DND-41 (cell line): ENCODE measurements around the gene MRPS17.
A peak's percentile ranks its signal among the peaks of the same experiment; 100 is the strongest.

Experiments used
- ATAC-seq: fragments of 200-7000 bp; cut with Tn5 transposase; 3 replicates; pipeline ENCODE4 v1.9.1; 2021; ENCODE audit warnings: low read depth; ENCODE audit not compliant: insufficient read depth
- DNase-seq: peaks from one replicate; pipeline ENCODE4 v3.0.0-alpha.2; 2020
- H2AFZ ChIP-seq: 2 replicates; pipeline ENCODE4 v1.6.0; 2012; ENCODE audit warnings: low read depth, low read length
- H3K27ac ChIP-seq: 2 replicates; pipeline ENCODE4 v1.5.1; 2012; ENCODE audit warnings: low read length, inconsistent platforms
- H3K27me3 ChIP-seq: fragments of 200-600 bp; sonication (generic); 2 replicates; pipeline ENCODE4 v1.6.0; 2012; ENCODE audit warnings: low read length, mild to moderate bottlenecking, inconsistent platforms; ENCODE audit not compliant: insufficient read depth, poor library complexity
- H3K36me3 ChIP-seq: 2 replicates; pipeline ENCODE4 v1.5.1; 2012; ENCODE audit warnings: low read length, inconsistent platforms; ENCODE audit not compliant: insufficient read depth
- H3K4me1 ChIP-seq: 2 replicates; pipeline ENCODE4 v1.5.1; 2012; ENCODE audit warnings: mild to moderate bottlenecking, low read length; ENCODE audit not compliant: insufficient read depth
- H3K4me2 ChIP-seq: 2 replicates; pipeline ENCODE4 v1.6.0; 2012; ENCODE audit warnings: mild to moderate bottlenecking, moderate library complexity, low read length, inconsistent platforms; ENCODE audit not compliant: insufficient read depth
- H3K4me3 ChIP-seq, 2 experiments: fragments of 200-600 bp in 1 of 2; shearing (Covaris generic) in 1 of 2; 2 replicates each; pipeline ENCODE4 v1.5.1; 2012 to 2016; ENCODE audit warnings: inconsistent platforms in 2 of 2, low read length in 2 of 2, mild to moderate bottlenecking in 2 of 2, low read depth in 1 of 2, moderate library complexity in 1 of 2
- H3K79me2 ChIP-seq: 2 replicates; pipeline ENCODE4 v1.6.0; 2012; ENCODE audit warnings: low read length, inconsistent platforms; ENCODE audit not compliant: insufficient read depth
- H3K9ac ChIP-seq: 2 replicates; pipeline ENCODE4 v1.6.0; 2012; ENCODE audit warnings: low read depth, mild to moderate bottlenecking, inconsistent platforms, low read length, moderate library complexity
- H3K9me3 ChIP-seq: 2 replicates; pipeline ENCODE4 v1.5.1; 2012; ENCODE audit warnings: low read length, moderate library complexity, mild to moderate bottlenecking, inconsistent platforms; ENCODE audit not compliant: insufficient read depth, severe bottlenecking
- H4K20me1 ChIP-seq: 2 replicates; pipeline ENCODE4 v1.6.0; 2012; ENCODE audit warnings: low read length; ENCODE audit not compliant: insufficient read depth
- EZH2 ChIP-seq: IDR thresholded peaks from 3 replicates; pipeline ENCODE4 v1.6.1; 2012; ENCODE audit warnings: borderline replicate concordance, low read depth, mild to moderate bottlenecking, moderate library complexity, low read length, inconsistent platforms; ENCODE audit not compliant: severe bottlenecking
- TF ChIP-seq, protein P1 (sequence below): IDR thresholded peaks from 2 replicates; pipeline ENCODE4 v1.5.1; 2012; ENCODE audit warnings: borderline replicate concordance, low read length, moderate library complexity, mild to moderate bottlenecking; ENCODE audit not compliant: poor library complexity, severe bottlenecking; ENCODE audit errors: extremely low read depth

The MRPS17 gene

DNA sequence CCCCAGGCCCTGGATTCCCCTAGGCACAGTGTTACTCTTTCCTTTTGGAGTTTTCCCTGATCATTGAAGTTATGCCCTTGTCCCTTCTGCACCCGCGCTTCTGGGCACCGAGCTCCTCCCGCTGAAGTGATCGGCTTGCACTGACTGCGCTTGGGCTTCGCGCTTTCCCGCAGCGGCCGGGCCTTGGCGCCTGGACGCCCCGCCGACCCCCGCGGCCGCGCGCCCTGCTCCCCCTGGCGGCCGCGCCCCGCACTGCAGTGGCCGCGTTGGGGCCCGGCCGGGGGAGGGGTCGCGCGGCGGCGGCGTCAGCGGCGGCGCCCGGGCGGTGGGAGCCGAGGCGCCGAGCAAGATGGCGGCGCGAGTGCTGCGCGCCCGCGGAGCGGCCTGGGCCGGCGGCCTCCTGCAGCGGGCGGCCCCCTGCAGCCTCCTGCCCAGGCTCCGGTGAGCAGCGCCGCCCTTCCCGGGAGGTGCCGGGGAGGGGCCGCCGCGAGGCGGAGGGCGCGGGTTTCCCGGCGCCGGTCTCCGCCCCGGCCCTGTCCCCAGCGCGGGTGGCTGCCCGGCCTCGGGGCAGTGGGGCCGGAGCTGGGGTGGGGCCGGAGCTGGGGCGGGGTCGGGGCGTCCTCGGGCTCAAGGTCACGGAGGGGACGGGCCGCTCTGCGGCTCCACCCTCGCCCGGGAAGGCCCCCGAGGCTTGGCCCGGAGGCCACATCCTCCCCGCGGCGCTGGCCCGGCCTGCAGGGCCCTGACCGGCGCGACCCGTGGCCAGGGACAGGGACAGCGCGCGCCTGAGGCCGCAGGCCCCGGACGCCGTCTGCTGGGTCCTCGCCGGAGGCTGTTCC is 12.8 kb downstream of the MRPS17 start, which contains the start of gene NIPSNAP2:
NIPSNAP2 (plus strand) TSS at position 325 of the 839 bp plus-strand sequence; CDS start at position 350, 25 bp downstream.
- DNase-seq (peak; percentile 65), ATAC-seq (peak; percentile 80)
- Histone ChIP-seq H3K9me3 (no peaks in the 10 kb centered on the region), H3K27ac (peak within 1 kb of the TSS; percentile 86), H3K79me2 (peaks cover 62% of the 10 kb centered on the region), H3K36me3 (peaks cover 21% of the 10 kb centered on the region), H2AFZ (peak within 1 kb of the TSS; percentile 97), H3K4me1 (peaks cover 33% of the 10 kb centered on the region), H3K4me3 (peak within 1 kb of the TSS; percentile 99 to 100), H3K4me2 (peak within 1 kb of the TSS; percentile 90), H4K20me1 (peaks cover 10% of the 10 kb centered on the region), H3K9ac (peak within 1 kb of the TSS; percentile 96), H3K27me3 (no peaks in the 10 kb centered on the region)
- TF ChIP-seq, protein P1, sequence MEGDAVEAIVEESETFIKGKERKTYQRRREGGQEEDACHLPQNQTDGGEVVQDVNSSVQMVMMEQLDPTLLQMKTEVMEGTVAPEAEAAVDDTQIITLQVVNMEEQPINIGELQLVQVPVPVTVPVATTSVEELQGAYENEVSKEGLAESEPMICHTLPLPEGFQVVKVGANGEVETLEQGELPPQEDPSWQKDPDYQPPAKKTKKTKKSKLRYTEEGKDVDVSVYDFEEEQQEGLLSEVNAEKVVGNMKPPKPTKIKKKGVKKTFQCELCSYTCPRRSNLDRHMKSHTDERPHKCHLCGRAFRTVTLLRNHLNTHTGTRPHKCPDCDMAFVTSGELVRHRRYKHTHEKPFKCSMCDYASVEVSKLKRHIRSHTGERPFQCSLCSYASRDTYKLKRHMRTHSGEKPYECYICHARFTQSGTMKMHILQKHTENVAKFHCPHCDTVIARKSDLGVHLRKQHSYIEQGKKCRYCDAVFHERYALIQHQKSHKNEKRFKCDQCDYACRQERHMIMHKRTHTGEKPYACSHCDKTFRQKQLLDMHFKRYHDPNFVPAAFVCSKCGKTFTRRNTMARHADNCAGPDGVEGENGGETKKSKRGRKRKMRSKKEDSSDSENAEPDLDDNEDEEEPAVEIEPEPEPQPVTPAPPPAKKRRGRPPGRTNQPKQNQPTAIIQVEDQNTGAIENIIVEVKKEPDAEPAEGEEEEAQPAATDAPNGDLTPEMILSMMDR: peak; percentile 71
- TF ChIP-seq EZH2: no peak

DNA sequence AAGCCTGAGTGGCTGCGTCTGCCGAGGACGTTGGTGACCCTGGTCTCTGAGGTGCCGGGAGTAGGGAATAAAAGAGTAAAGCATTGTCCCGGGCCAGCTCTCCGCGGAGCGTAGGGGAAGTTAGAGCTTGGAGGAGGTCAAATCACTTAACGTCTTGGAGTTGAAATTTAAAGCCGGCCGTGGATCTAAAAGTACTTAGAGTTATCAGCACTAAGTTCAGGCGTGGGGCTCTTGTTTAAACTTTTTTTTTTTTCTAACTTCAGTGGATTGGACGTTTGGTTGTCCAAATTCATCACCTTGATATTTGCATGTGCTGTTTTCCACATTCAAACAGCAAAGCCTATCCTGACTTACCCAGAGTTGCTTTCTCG is 13.4 kb downstream of the MRPS17 start:
- H3K79me2 ChIP-seq: peaks cover 66% of the 10 kb centered on the region
- ATAC-seq (peak; percentile 67), DNase-seq (peak; percentile 45)
- peaks cover 33% of the 10 kb centered on the region for H3K4me1 ChIP-seq
- H3K9ac ChIP-seq: peak overlapping the region; percentile 96
- H2AFZ ChIP-seq: peak overlapping the region; percentile 90
- peaks cover 21% of the 10 kb centered on the region for H3K36me3 ChIP-seq
- H4K20me1 ChIP-seq: peaks cover 13% of the 10 kb centered on the region
- no peaks in the 10 kb centered on the region for H3K27me3 ChIP-seq
- TF ChIP-seq, protein P1: no peak
- TF ChIP-seq EZH2: no peak
- peak overlapping the region; percentile 90 for H3K4me2 ChIP-seq
- peak overlapping the region; percentile 99 to 100 for H3K4me3 ChIP-seq
- peak overlapping the region; percentile 86 for H3K27ac ChIP-seq
- H3K9me3 ChIP-seq: no peaks in the 10 kb centered on the region

GRCh38 chr7:55965805-55966421 is 14.2 kb downstream of the MRPS17 start:
- Histone ChIP-seq H3K79me2 (peaks cover 74% of the 10 kb centered on the region), H3K27ac (peak overlapping the region; percentile 22; the same call in 1 of the 2 replicates), H3K4me1 (peaks cover 33% of the 10 kb centered on the region), H3K36me3 (peaks cover 26% of the 10 kb centered on the region), H3K4me3 (peak overlapping the region in 1 of 2 experiments; percentile 100; a peak in 2 of 4 replicates), H3K4me2 (peak overlapping the region; percentile 90), H3K27me3 (no peaks in the 10 kb centered on the region), H4K20me1 (peaks cover 19% of the 10 kb centered on the region), H2AFZ (no peak overlapping the region), H3K9ac (peak overlapping the region; percentile 96; the same call in 1 of the 2 replicates), H3K9me3 (no peaks in the 10 kb centered on the region)
- DNase-seq (no peak), ATAC-seq (no peak)
- TF ChIP-seq, protein P1: no peak
- TF ChIP-seq EZH2: no peak
